ENCODE results near the gene GAGE12C. TPM values are rescaled to one million over a fixed set of nuclear protein-coding genes. Genes with fewer than 3 reads are reported as not detected.
"Not testable (repeated sequence)": the region's sequence is repeated elsewhere in the genome, so short reads cannot be mapped to it uniquely, and the experiment has no call there.

GAGE12C gene
- total and polyA plus RNA-seq, 9 of the 15 experiments (the other 6 are each of a cell fraction or from before 2014, with no cell fraction given), result 0.64 TPM; not detected in 8

- H3K79me2 ChIP-seq (ENCODE audit: control insufficient read depth, insufficient read depth, low read length); BruUV-seq (replicated peaks); H3K4me3 ChIP-seq; H3K9me3 ChIP-seq (replicated peaks; ENCODE audit: control insufficient read depth, insufficient read depth, low read depth, low read length); CTCF ChIA-PET (ENCODE audit: low intra/inter-chr PET ratio); H3K4me1 ChIP-seq (replicated peaks in 1 of 2; ENCODE audit: control insufficient read depth in 2 of 2, insufficient read depth in 2 of 2, low read length in 2 of 2); H3K27me3 ChIP-seq (ENCODE audit: control insufficient read depth in 2 of 2, insufficient read depth in 2 of 2, low read length in 2 of 2); H3K4me2 ChIP-seq (ENCODE audit: insufficient read depth, low read length); H4K20me1 ChIP-seq (replicated peaks; ENCODE audit: control insufficient read depth, insufficient read depth, low read length); ATAC-seq; H3K36me3 ChIP-seq (ENCODE audit: control insufficient read depth, insufficient read depth, low read length); H3K9ac ChIP-seq (ENCODE audit: insufficient read depth in 1 of 2, low read depth in 2 of 2, low read length in 2 of 2); POLR2A ChIA-PET; H2AFZ ChIP-seq (ENCODE audit: low read depth, low read length); FAIRE-seq; intact Hi-C loops (cut with micrococcal nuclease); H3K9me1 ChIP-seq (ENCODE audit: control insufficient read depth, insufficient read depth, low read length); H3K27ac ChIP-seq (ENCODE audit: extremely low read depth, low read depth, low read length); DNase-seq (ENCODE audit: extremely low read depth in 1 of 4, low spot score in 3 of 4): not testable (repeated sequence)
- WGBS (ENCODE audit: insufficient coverage, low coverage, missing lambda C conversion rate), result no CpG with 5 or more reads among the region's 16 CpGs
- in situ Hi-C loops (cut with MboI), result loop anchor here (10.0 kb wide), 1 partner anchor 256 kb away; the partner anchor contains the start of gene GAGE10
Measured at GRCh38 chrX:49560542-49560941, 28.6 kb downstream of the GAGE12C start, which contains the start of gene GAGE12F. GAGE12F (plus strand) TSS chrX:49560842; CDS start chrX:49561997, 1,155 bp downstream.

- H3K27ac ChIP-seq (ENCODE audit: extremely low read depth, low read depth, low read length); ATAC-seq; H2AFZ ChIP-seq (ENCODE audit: low read depth, low read length); intact Hi-C loops (cut with micrococcal nuclease); CTCF ChIA-PET (ENCODE audit: low intra/inter-chr PET ratio); H3K4me1 ChIP-seq (replicated peaks in 1 of 2; ENCODE audit: control insufficient read depth in 2 of 2, insufficient read depth in 2 of 2, low read length in 2 of 2); H3K9me1 ChIP-seq (ENCODE audit: control insufficient read depth, insufficient read depth, low read length); H3K9me3 ChIP-seq (replicated peaks; ENCODE audit: control insufficient read depth, insufficient read depth, low read depth, low read length); FAIRE-seq; H4K20me1 ChIP-seq (replicated peaks; ENCODE audit: control insufficient read depth, insufficient read depth, low read length); H3K4me3 ChIP-seq; H3K9ac ChIP-seq (ENCODE audit: insufficient read depth in 1 of 2, low read depth in 2 of 2, low read length in 2 of 2); POLR2A ChIA-PET; BruUV-seq (replicated peaks); DNase-seq (ENCODE audit: extremely low read depth in 1 of 4, low spot score in 3 of 4); H3K79me2 ChIP-seq (ENCODE audit: control insufficient read depth, insufficient read depth, low read length); H3K36me3 ChIP-seq (ENCODE audit: control insufficient read depth, insufficient read depth, low read length); H3K4me2 ChIP-seq (ENCODE audit: insufficient read depth, low read length); H3K27me3 ChIP-seq (ENCODE audit: control insufficient read depth in 2 of 2, insufficient read depth in 2 of 2, low read length in 2 of 2): not testable (repeated sequence)
- in situ Hi-C loops (cut with MboI), result loop anchor here (10.0 kb wide), 1 partner anchor 264 kb away; the partner anchor contains the start of gene GAGE10
- WGBS (ENCODE audit: insufficient coverage, low coverage, missing lambda C conversion rate), result no CpG with 5 or more reads among the region's 11 CpGs
Measured at GRCh38 chrX:49568728-49569127, 36.8 kb downstream of the GAGE12C start.

DNA sequence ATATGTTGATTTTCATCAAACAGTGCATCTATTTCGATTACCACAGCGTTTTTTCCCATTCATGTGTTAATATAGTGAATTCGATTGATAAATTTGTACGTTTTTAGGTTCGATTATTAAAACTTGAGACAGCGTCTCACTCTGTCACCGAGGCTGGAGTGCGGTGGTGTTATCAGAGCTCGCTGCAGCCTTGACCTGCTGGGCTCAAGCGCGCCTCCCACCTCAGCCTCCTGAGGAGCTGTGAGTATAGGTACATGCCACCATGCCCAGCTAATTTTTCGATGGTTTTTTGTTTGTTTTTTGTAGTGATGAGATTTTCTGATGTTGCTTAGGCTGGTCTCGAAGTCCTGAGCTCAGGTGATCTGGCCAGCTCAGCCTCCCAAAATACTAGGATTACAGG is 37.2 kb downstream of the GAGE12C start:
- H3K36me3 ChIP-seq (ENCODE audit: control insufficient read depth, insufficient read depth, low read length); ATAC-seq; H3K4me3 ChIP-seq; intact Hi-C loops (cut with micrococcal nuclease); POLR2A ChIA-PET; CTCF ChIA-PET (ENCODE audit: low intra/inter-chr PET ratio); H3K79me2 ChIP-seq (ENCODE audit: control insufficient read depth, insufficient read depth, low read length); H3K4me2 ChIP-seq (ENCODE audit: insufficient read depth, low read length); H3K9ac ChIP-seq (ENCODE audit: insufficient read depth in 1 of 2, low read depth in 2 of 2, low read length in 2 of 2); BruUV-seq (replicated peaks); FAIRE-seq; DNase-seq (ENCODE audit: extremely low read depth in 1 of 4, low spot score in 3 of 4); H3K4me1 ChIP-seq (replicated peaks in 1 of 2; ENCODE audit: control insufficient read depth in 2 of 2, insufficient read depth in 2 of 2, low read length in 2 of 2); H3K9me1 ChIP-seq (ENCODE audit: control insufficient read depth, insufficient read depth, low read length); H4K20me1 ChIP-seq (replicated peaks; ENCODE audit: control insufficient read depth, insufficient read depth, low read length); H3K9me3 ChIP-seq (replicated peaks; ENCODE audit: control insufficient read depth, insufficient read depth, low read depth, low read length); H3K27ac ChIP-seq (ENCODE audit: extremely low read depth, low read depth, low read length); H2AFZ ChIP-seq (ENCODE audit: low read depth, low read length); H3K27me3 ChIP-seq (ENCODE audit: control insufficient read depth in 2 of 2, insufficient read depth in 2 of 2, low read length in 2 of 2): not testable (repeated sequence)
- WGBS (ENCODE audit: insufficient coverage, low coverage, missing lambda C conversion rate), result no CpG with 5 or more reads among the region's 13 CpGs
- in situ Hi-C loops (cut with MboI), result loop anchor here (10.0 kb wide), 1 partner anchor 264 kb away; the partner anchor contains the start of gene GAGE10

DNA sequence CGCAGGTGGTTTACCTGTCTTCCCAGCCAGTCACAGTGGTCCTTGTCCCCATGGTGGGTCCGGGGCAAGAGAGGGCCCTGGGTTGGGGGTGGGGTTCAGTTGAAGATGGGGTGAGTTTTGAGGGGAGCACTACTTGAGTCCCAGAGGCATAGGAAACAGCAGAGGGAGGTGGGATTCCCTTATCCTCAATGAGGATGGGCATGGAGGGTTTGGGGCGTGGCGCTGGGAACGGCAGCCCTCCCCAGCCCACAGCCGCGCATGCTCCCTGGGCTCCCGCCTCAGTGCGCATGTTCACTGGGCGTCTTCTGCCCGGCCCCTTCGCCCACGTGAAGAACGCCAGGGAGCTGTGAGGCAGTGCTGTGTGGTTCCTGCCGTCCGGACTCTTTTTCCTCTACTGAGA is 38.1 kb downstream of the GAGE12C start, which contains the start of gene GAGE12G:
TSS of gene GAGE12G (plus strand) at position 301 of the 400 bp plus-strand sequence. CDS start 1,155 bp downstream, outside the sequence.
- H2AFZ ChIP-seq (ENCODE audit: low read depth, low read length); H3K27me3 ChIP-seq (ENCODE audit: control insufficient read depth in 2 of 2, insufficient read depth in 2 of 2, low read length in 2 of 2); ATAC-seq; H3K9ac ChIP-seq (ENCODE audit: insufficient read depth in 1 of 2, low read depth in 2 of 2, low read length in 2 of 2); intact Hi-C loops (cut with micrococcal nuclease); H3K9me1 ChIP-seq (ENCODE audit: control insufficient read depth, insufficient read depth, low read length); H3K4me3 ChIP-seq; in situ Hi-C loops (cut with MboI); DNase-seq (ENCODE audit: extremely low read depth in 1 of 4, low spot score in 3 of 4); H3K4me1 ChIP-seq (replicated peaks in 1 of 2; ENCODE audit: control insufficient read depth in 2 of 2, insufficient read depth in 2 of 2, low read length in 2 of 2); H4K20me1 ChIP-seq (replicated peaks; ENCODE audit: control insufficient read depth, insufficient read depth, low read length); H3K79me2 ChIP-seq (ENCODE audit: control insufficient read depth, insufficient read depth, low read length); H3K27ac ChIP-seq (ENCODE audit: extremely low read depth, low read depth, low read length); H3K9me3 ChIP-seq (replicated peaks; ENCODE audit: control insufficient read depth, insufficient read depth, low read depth, low read length); H3K4me2 ChIP-seq (ENCODE audit: insufficient read depth, low read length); CTCF ChIA-PET (ENCODE audit: low intra/inter-chr PET ratio); FAIRE-seq; H3K36me3 ChIP-seq (ENCODE audit: control insufficient read depth, insufficient read depth, low read length); BruUV-seq (replicated peaks); POLR2A ChIA-PET: not testable (repeated sequence)
- WGBS (ENCODE audit: insufficient coverage, low coverage, missing lambda C conversion rate), result no CpG with 5 or more reads among the region's 16 CpGs

Data from K562 (cell line).